GM12878 (cell line): ENCODE data around the gene MAPK1IP1L. TPM values are rescaled to one million over a fixed set of nuclear protein-coding genes. Genes with fewer than 3 reads are reported as not detected.
A peak's percentile ranks its signal among the peaks of the same experiment; 100 is the strongest.

Experiments used
- ATAC-seq: fragments of 200-7000 bp; cut with Tn5 transposase; 3 replicates; pipeline ENCODE4 v1.9.1; 2020; ENCODE audit warnings: mild to moderate bottlenecking, moderate library complexity
- BruUV-seq: library from RNA; stranded (reverse); fragments of 400-500 nt; replicated peaks from 2 replicates; lab custom pipeline; 2021; lab: Mats Ljungman, UMichigan
- CTCF ChIA-PET: fragments of 300-600 bp; sonication (Branson Sonifier 250); formaldehyde crosslinking; extraction: SDS; loops from one replicate; lab custom pipeline; 2021; ENCODE audit warnings: inconsistent platforms; lab: Yijun Ruan, JAX
- POLR2A ChIA-PET: fragments of 350-600 bp; formaldehyde crosslinking; extraction: SDS; loops from one replicate; lab custom pipeline; 2021; ENCODE audit warnings: inconsistent platforms; lab: Charles Lee
- RAD21 ChIA-PET: fragments of 300-600 bp; sonication (Branson Sonifier 250); formaldehyde crosslinking; loops from one replicate; lab custom pipeline; 2023; ENCODE audit warnings: antibody characterized with exemption; ENCODE audit not compliant: unreplicated experiment; lab: Charles Lee
- SMC1A ChIA-PET: fragments of 300-600 bp; sonication (Branson Sonifier 250); formaldehyde crosslinking; loops from one replicate; lab custom pipeline; 2023; ENCODE audit not compliant: unreplicated experiment, uncharacterized antibody; lab: Charles Lee
- DNase-seq: peaks from one replicate; pipeline ENCODE4 v3.0.0-alpha.2; 2011; ENCODE audit warnings: low read depth, low spot score
- FAIRE-seq: peaks from 3 replicates; lab custom pipeline; 2011; peaks lifted over from hg19 to GRCh38; lab: Jason Lieb, UNC
- H2AFZ ChIP-seq: 2 replicates; pipeline ENCODE4 v1.6.0; 2011; ENCODE audit warnings: low read depth, low read length, control low read depth; ENCODE audit not compliant: control insufficient read depth
- H3K27ac ChIP-seq: 2 replicates; pipeline ENCODE4 v1.5.1; 2011; ENCODE audit warnings: control low read depth; ENCODE audit not compliant: control insufficient read depth, insufficient read depth
- H3K27me3 ChIP-seq, 2 experiments: replicated peaks in 1 of 2; 2 replicates each; pipeline versions ENCODE4 v1.6.0 to v1.6.1; 2011; ENCODE audit warnings: low read length in 1 of 2; ENCODE audit not compliant: control insufficient read depth in 2 of 2, insufficient read depth in 2 of 2
- H3K36me3 ChIP-seq, 2 experiments: 2 replicates each; pipeline ENCODE4 v1.5.1; 2011; ENCODE audit warnings: low read length in 1 of 2; ENCODE audit not compliant: control insufficient read depth in 2 of 2, insufficient read depth in 2 of 2
- H3K4me1 ChIP-seq: 2 replicates; pipeline ENCODE4 v1.6.1; 2011; ENCODE audit warnings: mild to moderate bottlenecking, low read length, moderate library complexity, mixed read lengths; ENCODE audit not compliant: control insufficient read depth, insufficient read depth
- H3K4me2 ChIP-seq: 2 replicates; pipeline ENCODE4 v1.6.0; 2011; ENCODE audit warnings: control low read depth; ENCODE audit not compliant: control insufficient read depth, insufficient read depth
- H3K4me3 ChIP-seq: fragments of 200-600 bp; sonication (generic); 2 replicates; pipeline ENCODE4 v1.5.1; 2016
- H3K79me2 ChIP-seq: 2 replicates; pipeline ENCODE4 v1.6.0; 2011; ENCODE audit warnings: low read length; ENCODE audit not compliant: control insufficient read depth, insufficient read depth
- H3K9ac ChIP-seq: 2 replicates; pipeline ENCODE4 v1.8.0; 2011; ENCODE audit warnings: low read length, control low read depth, mixed read lengths; ENCODE audit not compliant: control insufficient read depth, insufficient read depth
- H3K9me3 ChIP-seq: replicated peaks from 3 replicates; pipeline ENCODE4 v1.5.1; 2011; ENCODE audit warnings: mild to moderate bottlenecking, low read length; ENCODE audit not compliant: control insufficient read depth, insufficient read depth
- H4K20me1 ChIP-seq: 2 replicates; pipeline ENCODE4 v1.6.0; 2011; ENCODE audit not compliant: control insufficient read depth, insufficient read depth
- BCL11A ChIP-seq: IDR thresholded peaks from 2 replicates; pipeline ENCODE4 v1.6.1; 2011; ENCODE audit warnings: low read depth, low read length
- CBX3 ChIP-seq: fragments of 200-600 bp; sonication (generic); IDR thresholded peaks from 2 replicates; pipeline ENCODE4 v1.6.1; 2016; ENCODE audit warnings: low read depth, borderline replicate concordance
- HDAC2 ChIP-seq: fragments of 200-600 bp; sonication (generic); IDR thresholded peaks from 2 replicates; pipeline ENCODE4 v1.6.1; 2017
- HDGF ChIP-seq: fragments of 450-650 bp; IDR thresholded peaks from 2 replicates; pipeline ENCODE4 v1.6.1; 2016; ENCODE audit warnings: antibody characterized with exemption
- IKZF1 ChIP-seq: fragments of 450-650 bp; conservative IDR thresholded peaks from 2 replicates; pipeline ENCODE4 v1.6.1; 2017; ENCODE audit warnings: antibody characterized with exemption, mild to moderate bottlenecking
- IKZF2 ChIP-seq, 2 experiments: fragments of 450-650 bp; IDR thresholded peaks; 2 replicates each; pipeline ENCODE4 v1.6.1; 2017; ENCODE audit warnings: mild to moderate bottlenecking in 2 of 2, moderate library complexity in 2 of 2
- KLF5 ChIP-seq: fragments of 450-650 bp; IDR thresholded peaks from 2 replicates; pipeline ENCODE4 v1.6.1; 2014; ENCODE audit warnings: mild to moderate bottlenecking; ENCODE audit not compliant: partially characterized antibody
- MEF2B ChIP-seq: fragments of 450-650 bp; IDR thresholded peaks from 2 replicates; pipeline ENCODE4 v1.6.1; 2018; ENCODE audit warnings: mild to moderate bottlenecking, moderate library complexity; ENCODE audit not compliant: partially characterized antibody, poor library complexity, severe bottlenecking
- MTA2 ChIP-seq: fragments of 450-650 bp; IDR thresholded peaks from 2 replicates; pipeline ENCODE4 v1.6.1; 2016; ENCODE audit warnings: low read depth, mild to moderate bottlenecking, moderate library complexity
- MXI1 ChIP-seq: fragments of 150-350 bp; IDR thresholded peaks from 2 replicates; pipeline ENCODE4 v1.6.1; 2011; ENCODE audit warnings: low read depth, mild to moderate bottlenecking, inconsistent platforms, low read length, improper control_type of control experiment
- NR2F1 ChIP-seq: fragments of 450-650 bp; conservative IDR thresholded peaks from 2 replicates; pipeline ENCODE4 v1.6.1; 2017; ENCODE audit warnings: mild to moderate bottlenecking
- RUNX3 ChIP-seq: IDR thresholded peaks from 2 replicates; pipeline ENCODE4 v1.6.1; 2012; ENCODE audit warnings: low read length, inconsistent platforms
- SMARCA5 ChIP-seq: fragments of 450-650 bp; IDR thresholded peaks from 2 replicates; pipeline ENCODE4 v1.6.1; 2017; ENCODE audit warnings: mild to moderate bottlenecking
- ZNF687 ChIP-seq: fragments of 450-650 bp; IDR thresholded peaks from 2 replicates; pipeline ENCODE4 v1.6.1; 2017; ENCODE audit warnings: mild to moderate bottlenecking, moderate library complexity
- WGBS: methylation state at CpG from one replicate; pipeline ENCODE4 v1.1.6; 2016; ENCODE audit warnings: low lambda C conversion rate; ENCODE audit not compliant: insufficient replicate concordance, insufficient coverage; ENCODE audit errors: missing lambda C conversion rate; 5-methylcytosine and 5-hydroxymethylcytosine counted together
- in situ Hi-C: fragments of 300-500 bp; cut with MboI; formaldehyde crosslinking; loops from 9 replicates; pipeline ENCODE4 v1.14.3; 2018; ENCODE audit warnings: mixed read lengths
- intact Hi-C: fragments of 100-400 bp; cut with micrococcal nuclease; formaldehyde crosslinking; loops from one replicate; pipeline ENCODE4 v1.14.2; 2022; ENCODE audit not compliant: unreplicated experiment
- polyA plus RNA-seq, 11 experiments: library from polyadenylated mRNA; depleted of rRNA in 4 of 11; unstranded in 6 of 11; stranded (reverse) in 5 of 11; fragments of >200 nt; fragmentation: Nextera tagmentation in 4 of 11; fragmentation: Illumina TruSeq in 1 of 11; extraction: Ambion mirVana in 4 of 11; extraction: Trizol in 1 of 11; gene quantifications; 1 replicate in 1 of 11; 2 replicates in 10 of 11; pipeline versions ENCODE4 v1.2.1 to v1.2.3, GENCODE V29; 2011 to 2016; ENCODE audit warnings: inconsistent platforms in 2 of 11, missing spikeins in 2 of 11, low read depth in 1 of 11
- total RNA-seq, 4 experiments: library from RNA; depleted of rRNA in 3 of 4; stranded (reverse); fragments of >200 nt in 3 of 4; fragmentation: Illumina TruSeq in 1 of 4; extraction: Trizol in 1 of 4; gene quantifications; 2 replicates each; pipeline versions ENCODE4 v1.2.1 to v1.2.3, GENCODE V29; 2013 to 2021

Gene MAPK1IP1L
- total and polyA plus RNA-seq, 10 of the 15 experiments (the other 5 are each of a cell fraction or from before 2014, with no cell fraction given), result 44.6 to 117 (median 73.0) TPM

GRCh38 chr14:55103005-55103640, 51.7 kb downstream of the MAPK1IP1L start (continued):
- TF ChIP-seq KLF5, result peak; percentile 36
- TF ChIP-seq, all 136 proteins: peak for 39

GRCh38 chr14:55103971-55104954, 52.8 kb downstream of the MAPK1IP1L start:
- Histone ChIP-seq H3K4me2 (peak overlapping the region; percentile 94), H2AFZ (peak overlapping the region; percentile 63)

More at GRCh38 chr14:55103971-55104954, 52.8 kb downstream of the MAPK1IP1L start:
- Histone ChIP-seq H3K9ac (peak overlapping the region; percentile 77), H3K9me3 (peaks cover 6% of the 10 kb centered on the region; the same call in 2 of the 3 replicates), H3K4me3 (peak overlapping the region; percentile 2; the same call in 1 of the 2 replicates), H4K20me1 (no peaks in the 10 kb centered on the region), H3K27ac (peak overlapping the region; percentile 99), H3K27me3 (no peaks in the 10 kb centered on the region), H3K79me2 (no peaks in the 10 kb centered on the region), H3K36me3 (no peaks in the 10 kb centered on the region), H3K4me1 (peaks cover 50% of the 10 kb centered on the region)
- no TSS peak for BruUV-seq
- in situ Hi-C loops, result no loop called here
- TF ChIP-seq HDGF, result no peak
- TF ChIP-seq IKZF2 (IDR thresholded peaks at IDR 0.05), result peak; percentile 67 to 73
- no peak for TF ChIP-seq HDAC2
- no peak for TF ChIP-seq MXI1
- TF ChIP-seq ZNF687, result no peak
- peak; percentile 50; the same call in 1 of the 2 replicates for TF ChIP-seq IKZF1
- no peak for TF ChIP-seq NR2F1
- no peak for TF ChIP-seq MEF2B
- TF ChIP-seq MTA2, result peak; percentile 58
- TF ChIP-seq CBX3, result peak; percentile 91; the same call in 1 of the 2 replicates
- TF ChIP-seq RUNX3, result peak; percentile 25; the same call in 1 of the 2 replicates
- no peak for TF ChIP-seq SMARCA5
- no peak for TF ChIP-seq BCL11A
- ATAC-seq (no peak), FAIRE-seq (peak; percentile 31), DNase-seq (no peak)
- ChIA-PET SMC1A (interaction anchor here (1.3 to 4.1 kb wide), 15 partner anchors 9 to 166 kb away, joined by 3 to 42 read pairs (median 7); no protein-coding TSS in a partner anchor), RAD21 (interaction anchor here (1.0 to 3.2 kb wide), 9 partner anchors 12 to 88 kb away, joined by 3 to 27 read pairs (median 10); partner anchors contain the start of genes DLGAP5, LGALS3 and MAPK1IP1L), CTCF (interaction anchor here (0.7 to 3.6 kb wide), 11 partner anchors 10 to 51 kb away, joined by 3 to 15 read pairs (median 4); no protein-coding TSS in a partner anchor), POLR2A (interaction anchor here (0.6 to 2.8 kb wide), 7 partner anchors 14 to 108 kb away, joined by 3 to 14 read pairs (median 10); partner anchors contain the start of gene MAPK1IP1L)
- 97% methylated on average over 6 of the region's 6 CpGs for WGBS
- intact Hi-C loops, result loop anchor here (2.0 to 10.0 kb wide), 3 partner anchors 53 to 171 kb away; partner anchors contain the start of genes DLGAP5, FBXO34 and MAPK1IP1L
